Astrocyte (in vitro differentiated cells and primary cell): ENCODE measurements around the gene ADRA2B. TPM values are rescaled to one million over a fixed set of nuclear protein-coding genes. Genes with fewer than 3 reads are reported as not detected.

Experiments
- DNase-seq: peaks from one replicate; pipeline ENCODE4 v3.0.0-alpha.2; 2010; ENCODE audit warnings: low read depth
- FAIRE-seq: peaks from 2 replicates; lab custom pipeline; 2011; peaks lifted over from hg19 to GRCh38; lab: Jason Lieb, UNC
- H2AFZ ChIP-seq: 2 replicates; pipeline ENCODE4 v1.6.0; 2012; ENCODE audit warnings: low read depth, low read length, inconsistent platforms
- H3K27ac ChIP-seq: 2 replicates; pipeline ENCODE4 v1.5.1; 2011; ENCODE audit warnings: low read depth, low read length, inconsistent platforms
- H3K27me3 ChIP-seq: 2 replicates; pipeline ENCODE4 v1.6.0; 2011; ENCODE audit warnings: low read length, inconsistent platforms; ENCODE audit not compliant: insufficient read depth
- H3K36me3 ChIP-seq: 2 replicates; pipeline ENCODE4 v1.5.1; 2011; ENCODE audit warnings: low read length, inconsistent platforms; ENCODE audit not compliant: insufficient read depth
- H3K4me1 ChIP-seq: 2 replicates; pipeline ENCODE4 v1.5.1; 2011; ENCODE audit warnings: low read length, inconsistent platforms; ENCODE audit not compliant: insufficient read depth
- H3K4me2 ChIP-seq: 2 replicates; pipeline ENCODE4 v1.6.0; 2012; ENCODE audit warnings: low read length, inconsistent platforms
- H3K4me3 ChIP-seq: 2 replicates; pipeline ENCODE4 v1.5.1; 2011; ENCODE audit warnings: low read depth, mild to moderate bottlenecking, low read length, inconsistent platforms; ENCODE audit not compliant: insufficient read depth
- H3K79me2 ChIP-seq: 2 replicates; pipeline ENCODE4 v1.6.0; 2012; ENCODE audit warnings: mild to moderate bottlenecking, low read length, inconsistent platforms; ENCODE audit not compliant: insufficient read depth
- H3K9ac ChIP-seq: 2 replicates; pipeline ENCODE4 v1.6.0; 2012; ENCODE audit warnings: mild to moderate bottlenecking, low read length, inconsistent platforms
- H3K9me3 ChIP-seq: 2 replicates; pipeline ENCODE4 v1.5.1; 2012; ENCODE audit warnings: low read depth, mild to moderate bottlenecking, low read length, inconsistent platforms; ENCODE audit not compliant: insufficient read depth
- H4K20me1 ChIP-seq: 2 replicates; pipeline ENCODE4 v1.6.0; 2012; ENCODE audit warnings: low read length, inconsistent platforms; ENCODE audit not compliant: insufficient read depth
- H3K27ac Mint-ChIP-seq: one replicate; pipeline ENCODE4 v1.8.0; 2021; ENCODE audit warnings: mild to moderate bottlenecking, mixed read lengths; ENCODE audit not compliant: unreplicated experiment
- H3K27me3 Mint-ChIP-seq: one replicate; pipeline ENCODE4 v1.8.0; 2021; ENCODE audit warnings: low read depth, mixed read lengths; ENCODE audit not compliant: unreplicated experiment
- H3K36me3 Mint-ChIP-seq: one replicate; pipeline ENCODE4 v1.8.0; 2021; ENCODE audit warnings: low read depth, mixed read lengths; ENCODE audit not compliant: unreplicated experiment
- H3K4me1 Mint-ChIP-seq: one replicate; pipeline ENCODE4 v1.8.0; 2021; ENCODE audit warnings: low read depth, mixed read lengths; ENCODE audit not compliant: unreplicated experiment
- H3K4me3 Mint-ChIP-seq: one replicate; pipeline ENCODE4 v1.8.0; 2021; ENCODE audit warnings: mild to moderate bottlenecking, moderate library complexity, mixed read lengths; ENCODE audit not compliant: unreplicated experiment
- H3K9me3 Mint-ChIP-seq: one replicate; pipeline ENCODE4 v1.8.0; 2021; ENCODE audit warnings: mild to moderate bottlenecking, mixed read lengths; ENCODE audit not compliant: unreplicated experiment
- EZH2 ChIP-seq: IDR thresholded peaks from 2 replicates; pipeline ENCODE4 v1.6.1; 2012; ENCODE audit warnings: mild to moderate bottlenecking, low read length, inconsistent platforms; ENCODE audit not compliant: insufficient read depth
- total RNA-seq: library from RNA; stranded (reverse); gene quantifications from 2 replicates; pipeline ENCODE4 v1.2.1, GENCODE V29; 2021
- TF ChIP-seq, protein P1 (sequence below): IDR thresholded peaks from 2 replicates; pipeline ENCODE4 v1.5.1; 2011; ENCODE audit warnings: low read depth, mild to moderate bottlenecking, inconsistent platforms, low read length, moderate library complexity; ENCODE audit not compliant: insufficient read depth

Gene ADRA2B
- total RNA-seq, 1 donor from 2014 or later = not detected

DNA sequence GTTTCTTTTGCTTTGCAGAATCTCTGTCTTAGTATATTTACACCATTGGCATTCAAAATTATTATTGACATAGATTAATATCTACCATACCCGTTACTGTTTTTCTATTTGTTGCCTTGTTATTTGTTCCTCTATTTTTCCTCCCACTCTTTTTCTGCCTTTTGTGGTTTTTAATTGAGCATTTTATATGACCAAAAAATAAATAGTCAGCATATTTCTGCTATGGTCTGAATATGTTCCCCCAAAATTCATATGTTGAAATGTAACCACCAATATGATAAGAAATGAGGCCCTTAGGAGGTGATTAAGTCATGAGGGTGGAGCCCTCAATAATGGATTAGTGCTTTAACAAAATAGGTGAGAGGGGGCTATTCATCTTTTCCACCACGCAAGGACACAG, 35.3 kb downstream of the ADRA2B start:
- H3K4me1 Mint-ChIP-seq = peaks cover 2% of the 10 kb centered on the region
- Histone ChIP-seq H3K27me3 (peaks cover 10% of the 10 kb centered on the region), H3K79me2 (no peaks in the 10 kb centered on the region), H2AFZ (no peak overlapping the region), H3K4me1 (no peaks in the 10 kb centered on the region), H4K20me1 (no peaks in the 10 kb centered on the region), H3K4me2 (no peak overlapping the region), H3K36me3 (no peaks in the 10 kb centered on the region), H3K9ac (no peak overlapping the region), H3K4me3 (no peak overlapping the region), H3K9me3 (no peaks in the 10 kb centered on the region), H3K27ac (no peak overlapping the region)
- FAIRE-seq = no peak
- no peak overlapping the region for H3K4me3 Mint-ChIP-seq
- no peak for DNase-seq
- no peak for TF ChIP-seq EZH2
- TF ChIP-seq, protein P1, sequence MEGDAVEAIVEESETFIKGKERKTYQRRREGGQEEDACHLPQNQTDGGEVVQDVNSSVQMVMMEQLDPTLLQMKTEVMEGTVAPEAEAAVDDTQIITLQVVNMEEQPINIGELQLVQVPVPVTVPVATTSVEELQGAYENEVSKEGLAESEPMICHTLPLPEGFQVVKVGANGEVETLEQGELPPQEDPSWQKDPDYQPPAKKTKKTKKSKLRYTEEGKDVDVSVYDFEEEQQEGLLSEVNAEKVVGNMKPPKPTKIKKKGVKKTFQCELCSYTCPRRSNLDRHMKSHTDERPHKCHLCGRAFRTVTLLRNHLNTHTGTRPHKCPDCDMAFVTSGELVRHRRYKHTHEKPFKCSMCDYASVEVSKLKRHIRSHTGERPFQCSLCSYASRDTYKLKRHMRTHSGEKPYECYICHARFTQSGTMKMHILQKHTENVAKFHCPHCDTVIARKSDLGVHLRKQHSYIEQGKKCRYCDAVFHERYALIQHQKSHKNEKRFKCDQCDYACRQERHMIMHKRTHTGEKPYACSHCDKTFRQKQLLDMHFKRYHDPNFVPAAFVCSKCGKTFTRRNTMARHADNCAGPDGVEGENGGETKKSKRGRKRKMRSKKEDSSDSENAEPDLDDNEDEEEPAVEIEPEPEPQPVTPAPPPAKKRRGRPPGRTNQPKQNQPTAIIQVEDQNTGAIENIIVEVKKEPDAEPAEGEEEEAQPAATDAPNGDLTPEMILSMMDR = no peak
- peaks cover 3% of the 10 kb centered on the region for H3K9me3 Mint-ChIP-seq
- H3K36me3 Mint-ChIP-seq = peaks cover 2% of the 10 kb centered on the region
- no peak overlapping the region for H3K27ac Mint-ChIP-seq
- H3K27me3 Mint-ChIP-seq = peaks cover 11% of the 10 kb centered on the region

DNA sequence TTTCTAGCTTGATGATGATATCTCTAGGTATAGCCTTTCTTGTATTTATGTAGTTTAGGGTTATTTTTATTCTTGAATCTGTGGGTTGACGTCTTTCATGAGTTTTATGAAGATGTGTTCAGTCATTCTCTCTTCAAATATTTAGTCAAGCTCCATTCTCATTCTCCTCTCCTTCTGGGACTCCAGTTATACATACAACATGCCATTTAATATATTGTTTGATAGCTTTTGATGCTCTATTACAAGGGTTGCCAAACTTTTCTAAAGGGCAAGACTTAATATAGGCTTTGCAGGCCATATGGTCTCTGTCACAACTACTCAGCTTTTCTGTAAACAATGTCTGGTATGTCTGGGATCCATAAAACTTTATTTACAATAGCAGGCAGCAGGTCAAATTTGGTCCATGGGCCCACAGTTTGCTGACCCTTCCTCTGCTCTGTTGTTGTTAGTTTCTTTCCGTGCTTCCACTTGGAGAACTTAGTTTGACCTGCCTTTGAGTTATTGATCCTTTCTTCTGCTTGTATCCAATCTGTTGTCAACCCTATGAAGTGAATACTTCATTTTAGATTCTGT, 41.1 kb downstream of the ADRA2B start:
- H3K4me1 ChIP-seq = no peaks in the 10 kb centered on the region
- peaks cover 17% of the 10 kb centered on the region for H3K27me3 ChIP-seq
- DNase-seq = no peak
- H3K79me2 ChIP-seq = no peaks in the 10 kb centered on the region
- H3K4me3 ChIP-seq = no peak overlapping the region
- H3K4me3 Mint-ChIP-seq = no peak overlapping the region
- no peak overlapping the region for H3K27ac ChIP-seq
- no peak for TF ChIP-seq EZH2
- TF ChIP-seq, protein P1 = no peak
- H3K4me1 Mint-ChIP-seq = no peaks in the 10 kb centered on the region
- no peak for FAIRE-seq
- no peak overlapping the region for H3K4me2 ChIP-seq
- H3K27ac Mint-ChIP-seq = no peak overlapping the region
- H3K9ac ChIP-seq = no peak overlapping the region
- H3K27me3 Mint-ChIP-seq = peaks cover 17% of the 10 kb centered on the region
- H3K36me3 ChIP-seq = no peaks in the 10 kb centered on the region
- no peaks in the 10 kb centered on the region for H3K9me3 ChIP-seq
- H4K20me1 ChIP-seq = no peaks in the 10 kb centered on the region
- peaks cover 4% of the 10 kb centered on the region for H3K36me3 Mint-ChIP-seq
- H3K9me3 Mint-ChIP-seq = peaks cover 10% of the 10 kb centered on the region
- H2AFZ ChIP-seq = no peak overlapping the region

DNA sequence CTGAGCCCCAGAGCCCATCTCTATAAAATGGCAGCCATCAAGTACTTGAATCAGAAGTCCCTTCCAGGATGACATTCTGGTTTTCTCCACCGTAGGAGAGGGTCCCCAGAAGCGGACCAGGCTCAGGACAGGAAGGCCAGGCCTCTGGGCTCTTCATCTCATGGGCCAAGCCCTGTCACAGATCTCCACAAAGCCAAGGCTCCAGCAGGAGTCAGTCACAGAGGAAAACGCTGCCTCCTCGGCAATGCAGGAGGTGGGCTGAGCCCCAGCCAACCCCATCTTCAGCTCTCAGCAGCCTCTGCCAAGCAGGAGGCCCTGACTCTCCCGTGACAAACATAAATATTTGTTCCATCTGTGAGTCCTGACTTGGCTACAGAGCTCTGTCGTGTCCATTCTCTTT, 42.2 kb downstream of the ADRA2B start:
- no peak for FAIRE-seq
- peaks cover 4% of the 10 kb centered on the region for H3K36me3 Mint-ChIP-seq
- H3K27me3 Mint-ChIP-seq = peaks cover 17% of the 10 kb centered on the region
- H3K4me1 ChIP-seq = no peaks in the 10 kb centered on the region
- no peak overlapping the region for H3K27ac Mint-ChIP-seq
- H3K36me3 ChIP-seq = no peaks in the 10 kb centered on the region
- no peak overlapping the region for H3K4me3 Mint-ChIP-seq
- peaks cover 14% of the 10 kb centered on the region for H3K27me3 ChIP-seq
- H3K9me3 Mint-ChIP-seq = peaks cover 10% of the 10 kb centered on the region
- H3K4me2 ChIP-seq = no peak overlapping the region
- no peaks in the 10 kb centered on the region for H3K4me1 Mint-ChIP-seq
- H3K9ac ChIP-seq = no peak overlapping the region
- no peak overlapping the region for H3K4me3 ChIP-seq
- DNase-seq = no peak
- no peaks in the 10 kb centered on the region for H3K9me3 ChIP-seq
- H3K27ac ChIP-seq = no peak overlapping the region
- H2AFZ ChIP-seq = no peak overlapping the region
- no peaks in the 10 kb centered on the region for H3K79me2 ChIP-seq
- TF ChIP-seq, protein P1 = no peak
- TF ChIP-seq EZH2 = no peak
- no peaks in the 10 kb centered on the region for H4K20me1 ChIP-seq
